CD14-positive monocyte (primary cell): ENCODE data around the gene RNF123. TPM values are rescaled to one million over a fixed set of nuclear protein-coding genes. Genes with fewer than 3 reads are reported as not detected.

Experiments
- DNase-seq, 3 donors: peaks; one replicate each; pipeline ENCODE4 v3.0.0-alpha.2; 2011 to 2022
- H2AFZ ChIP-seq: 2 replicates; pipeline ENCODE4 v1.6.0; 2012; ENCODE audit warnings: mild to moderate bottlenecking, low read depth, low read length, inconsistent platforms; ENCODE audit not compliant: insufficient read depth, poor library complexity, severe bottlenecking
- H3K27ac ChIP-seq, 2 donors: 1 replicate in 1 of 2; 2 replicates in 1 of 2; pipeline ENCODE4 v1.5.1; 2012 to 2013; ENCODE audit warnings: low read length in 2 of 2, control low read depth in 1 of 2, inconsistent platforms in 1 of 2, low read depth in 1 of 2, mild to moderate bottlenecking in 1 of 2
- H3K27me3 ChIP-seq, 2 donors: one replicate each; pipeline versions ENCODE4 v1.6.0 to v1.6.1; 2011 to 2013; ENCODE audit warnings: low read length in 2 of 2; ENCODE audit not compliant: control insufficient read depth in 2 of 2, insufficient read depth in 2 of 2
- H3K36me3 ChIP-seq, 2 donors: replicated peaks in 1 of 2; 1 replicate in 1 of 2; 2 replicates in 1 of 2; pipeline versions ENCODE4 v1.5.1 to v1.6.1; 2012 to 2013; ENCODE audit warnings: low read length in 2 of 2, control low read depth in 1 of 2, inconsistent platforms in 1 of 2, mild to moderate bottlenecking in 1 of 2; ENCODE audit not compliant: insufficient read depth in 2 of 2, control insufficient read depth in 1 of 2
- H3K4me1 ChIP-seq, 2 donors: 1 replicate in 1 of 2; 2 replicates in 1 of 2; pipeline versions ENCODE4 v1.5.1 to v1.6.1; 2012 to 2013; ENCODE audit warnings: low read length in 2 of 2, control low read depth in 1 of 2, inconsistent platforms in 1 of 2, mild to moderate bottlenecking in 1 of 2, moderate library complexity in 1 of 2; ENCODE audit not compliant: insufficient read depth in 2 of 2, control insufficient read depth in 1 of 2
- H3K4me2 ChIP-seq: replicated peaks from 2 replicates; pipeline ENCODE3; 2012; ENCODE audit warnings: low read length, moderate library complexity, mild to moderate bottlenecking; ENCODE audit not compliant: poor library complexity, severe bottlenecking; ENCODE audit errors: extremely low read depth
- H3K4me3 ChIP-seq, 3 experiments: fragments of 200-600 bp in 1 of 3; sonication (generic) in 1 of 3; replicated peaks in 1 of 3; 1 replicate in 2 of 3; 2 replicates in 1 of 3; pipeline ENCODE4 v1.5.1; 2011 to 2013; ENCODE audit warnings: low read length in 3 of 3, mild to moderate bottlenecking in 3 of 3, control low read depth in 2 of 3, low read depth in 2 of 3, inconsistent platforms in 1 of 3, moderate library complexity in 1 of 3
- H3K79me2 ChIP-seq: 2 replicates; pipeline ENCODE4 v1.6.0; 2012; ENCODE audit warnings: mild to moderate bottlenecking, control low read depth, inconsistent platforms, low read length, moderate library complexity; ENCODE audit not compliant: insufficient read depth
- H3K9ac ChIP-seq: 2 replicates; pipeline ENCODE4 v1.6.0; 2017; ENCODE audit warnings: low read length, mild to moderate bottlenecking; ENCODE audit not compliant: insufficient read depth, poor library complexity, severe bottlenecking
- H3K9me3 ChIP-seq, 2 donors: replicated peaks in 1 of 2; 1 replicate in 1 of 2; 2 replicates in 1 of 2; pipeline versions ENCODE4 v1.5.1 to v1.6.1; 2012 to 2013; ENCODE audit warnings: low read length in 2 of 2, control low read depth in 1 of 2; ENCODE audit not compliant: control insufficient read depth in 1 of 2, insufficient read depth in 1 of 2
- H4K20me1 ChIP-seq: 2 replicates; pipeline ENCODE4 v1.6.0; 2012; ENCODE audit warnings: mild to moderate bottlenecking, low read length, control low read depth, moderate library complexity; ENCODE audit not compliant: insufficient read depth
- H3K27ac Mint-ChIP-seq, 7 donors: one replicate each; pipeline ENCODE4 v1.8.0; 2020; ENCODE audit warnings: mild to moderate bottlenecking in 7 of 7, mixed read lengths in 7 of 7, moderate library complexity in 6 of 7, inconsistent platforms in 2 of 7
- H3K27me3 Mint-ChIP-seq, 3 donors: one replicate each; pipeline ENCODE4 v1.8.0; 2021 to 2022; ENCODE audit warnings: low read depth in 3 of 3, mild to moderate bottlenecking in 3 of 3, mixed read lengths in 3 of 3, moderate library complexity in 3 of 3, inconsistent platforms in 1 of 3
- H3K36me3 Mint-ChIP-seq, 2 donors: one replicate each; pipeline ENCODE4 v1.8.0; 2020; ENCODE audit warnings: mixed read lengths in 2 of 2, inconsistent platforms in 1 of 2, mild to moderate bottlenecking in 1 of 2
- H3K4me1 Mint-ChIP-seq: one replicate; pipeline ENCODE4 v1.8.0; 2020; ENCODE audit warnings: mild to moderate bottlenecking, mixed read lengths
- H3K4me3 Mint-ChIP-seq, 2 donors: one replicate each; pipeline ENCODE4 v1.8.0; 2020; ENCODE audit warnings: mild to moderate bottlenecking in 2 of 2, mixed read lengths in 2 of 2, moderate library complexity in 1 of 2
- H3K9me3 Mint-ChIP-seq, 7 donors: one replicate each; pipeline ENCODE4 v1.8.0; 2020 to 2022; ENCODE audit warnings: mixed read lengths in 7 of 7, mild to moderate bottlenecking in 6 of 7, moderate library complexity in 6 of 7, inconsistent platforms in 2 of 7
- CTCF ChIP-seq: fragments of 200-600 bp; IDR thresholded peaks from one replicate; pipeline ENCODE4 v1.8.0; 2022; ENCODE audit warnings: antibody characterized with exemption, mild to moderate bottlenecking
- WGBS: methylation state at CpG from one replicate; pipeline ENCODE4 v1.1.5; 2013; ENCODE audit warnings: missing lambda C conversion rate; ENCODE audit not compliant: insufficient coverage; 5-methylcytosine and 5-hydroxymethylcytosine counted together
- intact Hi-C, 2 donors: fragments of 100-400 bp; cut with micrococcal nuclease; formaldehyde crosslinking; loops; one replicate each; pipeline versions ENCODE4 v1.15.0 to v1.15.1; 2023
- polyA plus RNA-seq, 3 donors: library from polyadenylated mRNA; depleted of rRNA in 1 of 3; unstranded in 2 of 3; stranded (reverse) in 1 of 3; fragments of 300-500 nt in 2 of 3; fragments of >200 nt in 1 of 3; fragmentation: Illumina TruSeq in 2 of 3; gene quantifications; 1 replicate in 2 of 3; 2 replicates in 1 of 3; pipeline ENCODE4 v1.2.3, GENCODE V29; 2012 to 2021

RNF123 gene
- polyA plus RNA-seq, 3 donors: 11.1 to 46.2 (median 15.7) TPM

- Histone ChIP-seq H3K4me2 (peak overlapping the region; percentile 93), H2AFZ (peak overlapping the region; percentile 92), H3K4me3 (peak overlapping the region; percentile 46 to 88 (median 53)), H3K9me3 (no peaks in the 10 kb centered on the region), H3K27me3 (no peaks in the 10 kb centered on the region), H3K4me1 (peaks cover 24 to 31% of the 10 kb centered on the region in 2 donors), H3K36me3 (peaks cover 40 to 60% of the 10 kb centered on the region in 2 donors), H3K79me2 (peaks cover 22% of the 10 kb centered on the region), H4K20me1 (peaks cover 19% of the 10 kb centered on the region), H3K27ac (peak overlapping the region; percentile 77 to 92), H3K9ac (peak overlapping the region; percentile 91)
- intact Hi-C loops: loop anchor here (5.0 to 10.0 kb wide), 3 partner anchors 50 to 63 kb away; partner anchors contain the start of genes APEH (in 2 of the 2) and IP6K1 (in 2 of the 2)
- Mint-ChIP-seq H3K36me3 (peaks cover 38 to 59% of the 10 kb centered on the region in 2 donors), H3K27ac (peak overlapping the region; percentile 90 to 97 (median 95)), H3K4me1 (peaks cover 24% of the 10 kb centered on the region), H3K4me3 (peak overlapping the region; percentile 87 to 95), H3K27me3 (no peaks in the 10 kb centered on the region), H3K9me3 (no peaks in the 10 kb centered on the region)
- DNase-seq: peak in 1 of 3 donors; percentile 54
- WGBS: no CpG with 5 or more reads among the region's 6 CpGs
- TF ChIP-seq CTCF: no peak
These were observed 35.2 kb downstream of the RNF123 start for GRCh38 chr3:49724586-49724985.

GRCh38 chr3:49725906-49726681 lies 36.7 kb downstream of the RNF123 start:
- intact Hi-C loops: loop anchor here (10.0 kb wide), 2 partner anchors 51 to 59 kb away; partner anchors contain the start of genes APEH (in 2 of the 2) and IP6K1 (in 1 of the 2)
- Histone ChIP-seq H3K27ac (peak overlapping the region in 1 of 2 donors; percentile 92), H3K9ac (no peak overlapping the region), H3K4me3 (no peak overlapping the region), H3K27me3 (no peaks in the 10 kb centered on the region), H3K4me2 (no peak overlapping the region), H3K79me2 (peaks cover 17% of the 10 kb centered on the region), H3K9me3 (no peaks in the 10 kb centered on the region), H2AFZ (no peak overlapping the region), H3K36me3 (peaks cover 42 to 68% of the 10 kb centered on the region in 2 donors), H3K4me1 (peaks cover 19 to 25% of the 10 kb centered on the region in 2 donors), H4K20me1 (peaks cover 11% of the 10 kb centered on the region)
- DNase-seq: peak in 1 of 3 donors; percentile 2
- WGBS: 97% methylated on average over 8 of the region's 11 CpGs
- no peak for TF ChIP-seq CTCF
- peaks cover 20% of the 10 kb centered on the region for H3K4me1 Mint-ChIP-seq
- H3K27me3 Mint-ChIP-seq: no peaks in the 10 kb centered on the region
- no peak overlapping the region for H3K4me3 Mint-ChIP-seq
- peaks cover 37 to 63% of the 10 kb centered on the region in 2 donors for H3K36me3 Mint-ChIP-seq
- H3K27ac Mint-ChIP-seq: peak overlapping the region in 5 of 7 donors; percentile 10 to 92 (median 27)
- H3K9me3 Mint-ChIP-seq: no peaks in the 10 kb centered on the region
